CD4-positive, alpha-beta T cell (primary cell): ENCODE data around the gene FHL3. TPM values are rescaled to one million over a fixed set of nuclear protein-coding genes. Genes with fewer than 3 reads are reported as not detected.

ENCODE experiments used
- ATAC-seq: fragments of 200-7000 bp; cut with Tn5 transposase; one replicate; pipeline ENCODE4 v1.10.0; 2022; ENCODE audit warnings: mild to moderate bottlenecking; ENCODE audit not compliant: poor library complexity
- CTCF ChIA-PET: fragments of 350-600 bp; sonication (Branson Sonifier 250); formaldehyde crosslinking; loops from one replicate; lab custom pipeline; 2021; ENCODE audit warnings: antibody characterized with exemption, inconsistent platforms; lab: Charles Lee
- POLR2A ChIA-PET: fragments of 350-600 bp; sonication (Branson Sonifier 250); formaldehyde crosslinking; loops from one replicate; lab custom pipeline; 2021; ENCODE audit warnings: antibody characterized with exemption, inconsistent platforms; lab: Charles Lee
- DNase-seq, 14 experiments: peaks; one replicate each; pipeline ENCODE4 v3.0.0-alpha.2; 2013 to 2020; ENCODE audit warnings: mixed read lengths in 2 of 14
- H3K27ac ChIP-seq, 2 donors: one replicate each; pipeline versions ENCODE4 v1.5.1 to v1.7.0; 2013; ENCODE audit warnings: low read length in 2 of 2, low read depth in 1 of 2, mild to moderate bottlenecking in 1 of 2
- H3K27me3 ChIP-seq, 2 experiments: 1 replicate in 1 of 2; 2 replicates in 1 of 2; pipeline versions ENCODE4 v1.6.1 to v1.7.0; 2013; ENCODE audit warnings: low read length in 2 of 2, control low read depth in 1 of 2, mild to moderate bottlenecking in 1 of 2, moderate library complexity in 1 of 2; ENCODE audit not compliant: insufficient read depth in 2 of 2, control insufficient read depth in 1 of 2
- H3K36me3 ChIP-seq: one replicate; pipeline ENCODE4 v1.6.1; 2013; ENCODE audit warnings: low read length, control low read depth; ENCODE audit not compliant: insufficient read depth
- H3K4me1 ChIP-seq: one replicate; pipeline ENCODE4 v1.6.1; 2013; ENCODE audit warnings: low read length, control low read depth; ENCODE audit not compliant: insufficient read depth
- H3K4me3 ChIP-seq: one replicate; pipeline ENCODE4 v1.5.1; 2013; ENCODE audit warnings: mild to moderate bottlenecking, low read length, moderate library complexity
- H3K9me3 ChIP-seq, 2 experiments: 1 replicate in 1 of 2; 2 replicates in 1 of 2; pipeline versions ENCODE4 v1.6.1 to v1.7.0; 2013; ENCODE audit warnings: low read length in 2 of 2, mild to moderate bottlenecking in 2 of 2, control low read depth in 1 of 2, moderate library complexity in 1 of 2; ENCODE audit not compliant: control insufficient read depth in 1 of 2, insufficient read depth in 1 of 2
- H3K27ac Mint-ChIP-seq: one replicate; pipeline ENCODE4 v1.8.0; 2020; ENCODE audit warnings: mixed read lengths
- H3K27me3 Mint-ChIP-seq: one replicate; pipeline ENCODE4 v1.8.0; 2021; ENCODE audit warnings: mixed read lengths
- H3K36me3 Mint-ChIP-seq: one replicate; pipeline ENCODE4 v1.8.0; 2021; ENCODE audit warnings: low read depth, mixed read lengths
- H3K4me1 Mint-ChIP-seq: one replicate; pipeline ENCODE4 v1.8.0; 2021; ENCODE audit warnings: low read depth, mixed read lengths
- H3K4me3 Mint-ChIP-seq: one replicate; pipeline ENCODE4 v1.8.0; 2020; ENCODE audit warnings: mild to moderate bottlenecking, mixed read lengths
- H3K9me3 Mint-ChIP-seq: one replicate; pipeline ENCODE4 v1.8.0; 2020; ENCODE audit warnings: mixed read lengths
- intact Hi-C, 2 experiments: fragments of 100-400 bp; cut with DNase I in 1 of 2; cut with micrococcal nuclease in 1 of 2; formaldehyde crosslinking; loops; one replicate each; pipeline versions ENCODE4 v1.15.1 to v1.9.0; 2023 to 2025; cut with DNase I, micrococcal nuclease
- total RNA-seq, 174 experiments: library from RNA in 2 of 174; stranded (reverse) in 2 of 174; gene quantifications; one replicate each; pipeline ENCODE4 v1.2.3 and lab custom pipeline; 2021 to 2026
- TF ChIP-seq, protein P1 (sequence below): fragments of 200-600 bp; IDR thresholded peaks from one replicate; pipeline ENCODE4 v1.8.0; 2022; ENCODE audit warnings: antibody characterized with exemption, mild to moderate bottlenecking

The FHL3 gene
- total RNA-seq, 2 experiments from 2014 or later = 3.4 to 3.7 TPM

GRCh38 chr1:38039331-38040088 lies 34.2 kb upstream of the FHL3 start:
- no peaks in the 10 kb centered on the region for H3K9me3 Mint-ChIP-seq
- DNase-seq (no peak), ATAC-seq (no peak)
- Histone ChIP-seq H3K36me3 (no peaks in the 10 kb centered on the region), H3K4me3 (no peak overlapping the region), H3K27ac (no peak overlapping the region), H3K27me3 (peaks cover 41 to 47% of the 10 kb centered on the region in 2 experiments), H3K9me3 (peaks cover 0 to 5% of the 10 kb centered on the region in 2 experiments), H3K4me1 (peaks cover 12% of the 10 kb centered on the region)
- H3K4me3 Mint-ChIP-seq = no peak overlapping the region
- intact Hi-C loops = no loop called here
- peaks cover 8% of the 10 kb centered on the region for H3K4me1 Mint-ChIP-seq
- ChIA-PET CTCF (no interaction called here), POLR2A (no interaction called here)
- H3K27me3 Mint-ChIP-seq = peaks cover 63% of the 10 kb centered on the region
- H3K36me3 Mint-ChIP-seq = no peaks in the 10 kb centered on the region
- TF ChIP-seq, protein P1, sequence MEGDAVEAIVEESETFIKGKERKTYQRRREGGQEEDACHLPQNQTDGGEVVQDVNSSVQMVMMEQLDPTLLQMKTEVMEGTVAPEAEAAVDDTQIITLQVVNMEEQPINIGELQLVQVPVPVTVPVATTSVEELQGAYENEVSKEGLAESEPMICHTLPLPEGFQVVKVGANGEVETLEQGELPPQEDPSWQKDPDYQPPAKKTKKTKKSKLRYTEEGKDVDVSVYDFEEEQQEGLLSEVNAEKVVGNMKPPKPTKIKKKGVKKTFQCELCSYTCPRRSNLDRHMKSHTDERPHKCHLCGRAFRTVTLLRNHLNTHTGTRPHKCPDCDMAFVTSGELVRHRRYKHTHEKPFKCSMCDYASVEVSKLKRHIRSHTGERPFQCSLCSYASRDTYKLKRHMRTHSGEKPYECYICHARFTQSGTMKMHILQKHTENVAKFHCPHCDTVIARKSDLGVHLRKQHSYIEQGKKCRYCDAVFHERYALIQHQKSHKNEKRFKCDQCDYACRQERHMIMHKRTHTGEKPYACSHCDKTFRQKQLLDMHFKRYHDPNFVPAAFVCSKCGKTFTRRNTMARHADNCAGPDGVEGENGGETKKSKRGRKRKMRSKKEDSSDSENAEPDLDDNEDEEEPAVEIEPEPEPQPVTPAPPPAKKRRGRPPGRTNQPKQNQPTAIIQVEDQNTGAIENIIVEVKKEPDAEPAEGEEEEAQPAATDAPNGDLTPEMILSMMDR = no peak
- no peak overlapping the region for H3K27ac Mint-ChIP-seq

GRCh38 chr1:38038861-38039260 lies 33.5 kb upstream of the FHL3 start:
- DNase-seq (no peak), ATAC-seq (no peak)
- Mint-ChIP-seq H3K9me3 (no peaks in the 10 kb centered on the region), H3K4me3 (no peak overlapping the region), H3K36me3 (no peaks in the 10 kb centered on the region), H3K27me3 (peaks cover 57% of the 10 kb centered on the region), H3K27ac (no peak overlapping the region), H3K4me1 (peaks cover 7% of the 10 kb centered on the region)
- Histone ChIP-seq H3K36me3 (no peaks in the 10 kb centered on the region), H3K4me3 (no peak overlapping the region), H3K27ac (no peak overlapping the region), H3K4me1 (peaks cover 6% of the 10 kb centered on the region), H3K9me3 (no peaks in the 10 kb centered on the region), H3K27me3 (peaks cover 35 to 40% of the 10 kb centered on the region in 2 experiments)
- intact Hi-C loops = no loop called here
- CTCF ChIA-PET = no interaction called here
- TF ChIP-seq, protein P1 = no peak
- POLR2A ChIA-PET = no interaction called here

DNA sequence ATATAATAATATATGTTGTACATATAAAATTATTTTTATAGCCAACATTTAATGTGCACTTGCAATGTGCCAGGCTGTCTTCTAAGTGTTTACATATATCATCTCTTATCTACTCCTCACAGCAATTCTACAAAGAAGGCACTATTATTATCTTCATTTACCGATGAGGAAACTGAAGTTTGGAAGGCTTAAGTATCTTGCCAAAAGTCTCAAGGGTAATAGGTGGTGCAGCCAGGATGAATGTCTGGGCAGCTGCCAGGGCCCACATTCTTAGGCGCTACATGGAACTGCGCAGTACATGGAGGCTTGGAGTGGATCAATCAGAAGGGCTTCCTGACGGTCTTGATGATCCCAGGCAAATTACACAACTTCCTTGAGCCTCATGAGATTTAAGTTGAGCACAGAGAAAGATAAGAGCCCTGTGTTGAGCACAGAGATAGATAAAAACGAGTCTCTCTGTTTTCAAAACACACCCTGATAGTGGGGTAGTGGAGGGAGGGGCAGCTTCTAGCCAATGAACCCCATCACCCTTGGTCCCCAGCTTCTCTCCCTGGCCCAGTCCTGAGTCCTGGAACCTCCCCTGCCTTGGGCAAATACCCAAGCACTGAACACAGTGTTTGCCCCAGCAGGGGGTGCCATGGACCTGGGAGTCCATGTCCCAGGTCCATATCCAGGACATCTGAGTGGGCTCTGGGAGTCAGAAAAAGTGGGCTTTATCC lies 32.1 kb upstream of the FHL3 start:
- Mint-ChIP-seq H3K9me3 (no peaks in the 10 kb centered on the region), H3K27me3 (peaks cover 44% of the 10 kb centered on the region), H3K4me3 (no peak overlapping the region), H3K4me1 (no peaks in the 10 kb centered on the region), H3K36me3 (no peaks in the 10 kb centered on the region), H3K27ac (no peak overlapping the region)
- Histone ChIP-seq H3K36me3 (no peaks in the 10 kb centered on the region), H3K27ac (no peak overlapping the region), H3K27me3 (peaks cover 21 to 25% of the 10 kb centered on the region in 2 experiments), H3K9me3 (no peaks in the 10 kb centered on the region), H3K4me1 (no peaks in the 10 kb centered on the region), H3K4me3 (no peak overlapping the region)
- TF ChIP-seq, protein P1 = no peak
- ATAC-seq (no peak), DNase-seq (no peak)
- POLR2A ChIA-PET = no interaction called here
- CTCF ChIA-PET = no interaction called here
- intact Hi-C loops = no loop called here
